Upper lobe of left lung (tissue), 4 donors: ENCODE data around the gene LMO4.

ENCODE experiments used
- POLR2A ChIP-seq, 4 donors: fragments of 450-650 bp; IDR thresholded peaks; one replicate each; pipeline ENCODE4 v1.5.1; 2016 to 2017; ENCODE audit warnings: antibody characterized with exemption in 4 of 4, mild to moderate bottlenecking in 2 of 4
- TF ChIP-seq, protein P1 (sequence below), 6 experiments: fragments of 450-650 bp in 4 of 6; fragments of 200-600 bp in 2 of 6; sonication (generic) in 2 of 6; IDR thresholded peaks; one replicate each; pipeline ENCODE4 v1.5.1; 2016 to 2019; ENCODE audit warnings: antibody characterized with exemption in 6 of 6

GRCh38 chr1:87318806-87319205 lies 9.9 kb upstream of the LMO4 start:
- no peak for TF ChIP-seq POLR2A (IDR thresholded peaks at IDR 0.05)
- TF ChIP-seq, protein P1, sequence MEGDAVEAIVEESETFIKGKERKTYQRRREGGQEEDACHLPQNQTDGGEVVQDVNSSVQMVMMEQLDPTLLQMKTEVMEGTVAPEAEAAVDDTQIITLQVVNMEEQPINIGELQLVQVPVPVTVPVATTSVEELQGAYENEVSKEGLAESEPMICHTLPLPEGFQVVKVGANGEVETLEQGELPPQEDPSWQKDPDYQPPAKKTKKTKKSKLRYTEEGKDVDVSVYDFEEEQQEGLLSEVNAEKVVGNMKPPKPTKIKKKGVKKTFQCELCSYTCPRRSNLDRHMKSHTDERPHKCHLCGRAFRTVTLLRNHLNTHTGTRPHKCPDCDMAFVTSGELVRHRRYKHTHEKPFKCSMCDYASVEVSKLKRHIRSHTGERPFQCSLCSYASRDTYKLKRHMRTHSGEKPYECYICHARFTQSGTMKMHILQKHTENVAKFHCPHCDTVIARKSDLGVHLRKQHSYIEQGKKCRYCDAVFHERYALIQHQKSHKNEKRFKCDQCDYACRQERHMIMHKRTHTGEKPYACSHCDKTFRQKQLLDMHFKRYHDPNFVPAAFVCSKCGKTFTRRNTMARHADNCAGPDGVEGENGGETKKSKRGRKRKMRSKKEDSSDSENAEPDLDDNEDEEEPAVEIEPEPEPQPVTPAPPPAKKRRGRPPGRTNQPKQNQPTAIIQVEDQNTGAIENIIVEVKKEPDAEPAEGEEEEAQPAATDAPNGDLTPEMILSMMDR (IDR thresholded peaks at IDR 0.05) = no peak
